ENCODE measurements around the gene ELP5. TPM values are rescaled to one million over a fixed set of nuclear protein-coding genes. Genes with fewer than 3 reads are reported as not detected.

Gene ELP5
- total and polyA plus RNA-seq, 10 of the 15 experiments (the other 5 are each of a cell fraction or from before 2014, with no cell fraction given): 41.1 to 109 (median 77.5) TPM

- H3K4me2 ChIP-seq (ENCODE audit: control insufficient read depth, insufficient read depth): peak overlapping the region; percentile 97
- H3K9me3 ChIP-seq (replicated peaks; ENCODE audit: control insufficient read depth, insufficient read depth, low read length): no peaks in the 10 kb centered on the region
- H3K4me1 ChIP-seq (ENCODE audit: control insufficient read depth, insufficient read depth, low read length): peaks cover 12% of the 10 kb centered on the region
- H3K36me3 ChIP-seq (ENCODE audit: control insufficient read depth in 2 of 2, insufficient read depth in 2 of 2, low read length in 1 of 2): peaks cover 15% of the 10 kb centered on the region in 2 experiments
- ChIA-PET SMC1A (ENCODE audit: uncharacterized antibody, unreplicated experiment) (interaction anchor here (0.6 to 4.8 kb wide), 11 partner anchors 13 to 175 kb away, joined by 3 to 34 read pairs (median 5); partner anchors contain the start of genes DVL2 and GABARAP), CTCF (interaction anchor here (0.6 to 5.1 kb wide), 20 partner anchors 11 to 175 kb away, joined by 3 to 70 read pairs (median 5); partner anchors contain the start of genes ACAP1, DVL2, GABARAP and PHF23), RAD21 (ENCODE audit: unreplicated experiment) (interaction anchor here (0.5 to 3.2 kb wide), 14 partner anchors 13 to 186 kb away, joined by 3 to 51 read pairs (median 4); partner anchors contain the start of genes CTDNEP1, DVL2, ELP5 and GABARAP), POLR2A (interaction anchor here (0.5 to 5.9 kb wide), 14 partner anchors 9 to 1733 kb away, joined by 3 to 60 read pairs (median 4); partner anchors contain the start of genes CTDNEP1, DVL2, ELP5 and GABARAP)
- 84% methylated on average over 10 of the region's 10 CpGs for WGBS (ENCODE audit: insufficient coverage, insufficient replicate concordance, low lambda C conversion rate, missing lambda C conversion rate)
- no peak overlapping the region for H2AFZ ChIP-seq (ENCODE audit: control insufficient read depth, low read depth, low read length)
- no peak overlapping the region for H3K4me3 ChIP-seq
- DNase-seq (ENCODE audit: low read depth, low spot score) (no peak), FAIRE-seq (no peak), ATAC-seq (no peak)
- intact Hi-C loops (cut with micrococcal nuclease; ENCODE audit: unreplicated experiment) (no loop called here), in situ Hi-C loops (cut with MboI) (no loop called here)
- no peak for TF ChIP-seq KDM1A (IDR thresholded peaks at IDR 0.05; ENCODE audit: borderline replicate concordance)
- TF ChIP-seq POLR2A (IDR thresholded peaks at IDR 0.05; ENCODE audit: low read depth, low read length): peak; percentile 60; the same call in 1 of the 2 replicates
- TF ChIP-seq CTCF (IDR thresholded peaks at IDR 0.05 in 2 of 3, conservative IDR thresholded peaks at IDR 0.05 in 1 of 3; ENCODE audit: control insufficient read depth in 2 of 3, extremely low read depth in 1 of 3, insufficient read depth in 1 of 3, low read depth in 3 of 3, low read length in 3 of 3): no peak
- 0 out of 2 replicates have a peak, but pooled peaks have one; percentile 28 for TF ChIP-seq POLR2AphosphoS2 (IDR thresholded peaks at IDR 0.05; ENCODE audit: low read depth, low read length)
- H4K20me1 ChIP-seq (ENCODE audit: control insufficient read depth, insufficient read depth): no peaks in the 10 kb centered on the region
- peaks cover 14% of the 10 kb centered on the region for H3K79me2 ChIP-seq (ENCODE audit: control insufficient read depth, insufficient read depth, low read length)
- H3K9ac ChIP-seq (ENCODE audit: control insufficient read depth, insufficient read depth, low read length): no peak overlapping the region
- no peak overlapping the region for H3K27ac ChIP-seq (ENCODE audit: control insufficient read depth, insufficient read depth)
- no peaks in the 10 kb centered on the region for H3K27me3 ChIP-seq (replicated peaks in 1 of 2; ENCODE audit: control insufficient read depth in 2 of 2, insufficient read depth in 2 of 2, low read length in 1 of 2)
- BruUV-seq (replicated peaks): no TSS peak
These were observed 30.5 kb upstream of the ELP5 start for GRCh38 chr17:7221278-7222092.
